ENCODE results near the gene AFF2. TPM values are rescaled to one million over a fixed set of nuclear protein-coding genes. Genes with fewer than 3 reads are reported as not detected.

The AFF2 gene
- polyA plus RNA-seq, 5 donors = 3.4 to 5.9 (median 3.9) TPM

GRCh38 chrX:148928811-148929210 lies 428.4 kb downstream of the AFF2 start:
- DNase-seq = no peak

DNA sequence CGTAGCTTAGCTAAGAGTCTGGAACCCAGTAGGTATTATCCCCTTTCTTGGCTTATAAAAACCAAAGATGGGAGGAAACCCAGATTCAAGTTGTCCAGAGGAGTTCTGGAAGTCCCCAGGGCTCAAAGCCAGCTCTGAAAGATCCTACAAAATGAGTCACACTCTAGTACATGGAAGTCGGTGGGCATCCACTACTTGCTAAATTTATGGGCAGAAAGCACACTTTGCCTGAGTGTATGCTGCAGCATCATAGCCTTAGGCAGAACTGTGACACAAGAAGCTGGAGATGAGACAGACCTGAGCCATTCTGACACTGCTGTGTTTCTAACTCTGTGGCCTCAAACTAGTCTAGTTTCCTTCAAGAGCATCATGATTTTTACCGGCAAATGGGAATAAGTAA lies 429.3 kb downstream of the AFF2 start:
- DNase-seq = no peak

DNA sequence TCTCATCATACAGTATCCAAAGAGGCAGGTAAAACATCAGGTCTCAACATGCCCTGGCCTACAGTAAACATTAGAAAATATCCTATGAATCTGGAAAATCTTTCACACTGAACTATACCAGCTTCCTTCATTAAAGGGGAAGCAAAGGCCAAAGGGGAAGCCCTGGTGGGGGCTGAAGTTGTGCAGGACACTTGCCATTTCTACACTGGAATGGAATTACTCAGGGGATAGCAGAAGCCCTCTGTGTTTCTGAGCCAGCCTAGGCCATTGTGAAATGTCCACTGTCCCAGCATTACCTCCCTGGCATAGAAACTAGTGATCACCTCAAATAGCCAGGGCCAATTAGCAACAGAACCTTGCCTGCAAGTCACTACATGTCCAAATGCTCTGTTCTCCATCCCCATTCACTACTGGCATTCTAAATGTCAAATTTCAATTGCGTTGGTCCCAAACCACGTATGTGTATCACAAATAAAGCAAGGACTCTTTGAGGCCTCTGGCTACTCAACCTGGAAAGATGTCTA lies 429.9 kb downstream of the AFF2 start:
- DNase-seq = no peak

GRCh38 chrX:148933881-148934280 lies 433.5 kb downstream of the AFF2 start:
- no peak for DNase-seq

- no peak for DNase-seq
These were observed 437.9 kb downstream of the AFF2 start for GRCh38 chrX:148938348-148938747.

- no peak for DNase-seq
These were observed 440.1 kb downstream of the AFF2 start for GRCh38 chrX:148940411-148940996.

GRCh38 chrX:148942754-148943153 lies 442.3 kb downstream of the AFF2 start:
- DNase-seq = no peak

- no peak for DNase-seq
These were observed 447.1 kb downstream of the AFF2 start for GRCh38 chrX:148947399-148947975.

- no peak for DNase-seq
These were observed 455.9 kb downstream of the AFF2 start for GRCh38 chrX:148956352-148956751.

- no peak for DNase-seq
These were observed 458.5 kb downstream of the AFF2 start for GRCh38 chrX:148958901-148959300.

GRCh38 chrX:148960060-148960459 lies 459.6 kb downstream of the AFF2 start:
- DNase-seq = no peak

GRCh38 chrX:148961985-148962384 lies 461.6 kb downstream of the AFF2 start:
- DNase-seq = no peak

DNA sequence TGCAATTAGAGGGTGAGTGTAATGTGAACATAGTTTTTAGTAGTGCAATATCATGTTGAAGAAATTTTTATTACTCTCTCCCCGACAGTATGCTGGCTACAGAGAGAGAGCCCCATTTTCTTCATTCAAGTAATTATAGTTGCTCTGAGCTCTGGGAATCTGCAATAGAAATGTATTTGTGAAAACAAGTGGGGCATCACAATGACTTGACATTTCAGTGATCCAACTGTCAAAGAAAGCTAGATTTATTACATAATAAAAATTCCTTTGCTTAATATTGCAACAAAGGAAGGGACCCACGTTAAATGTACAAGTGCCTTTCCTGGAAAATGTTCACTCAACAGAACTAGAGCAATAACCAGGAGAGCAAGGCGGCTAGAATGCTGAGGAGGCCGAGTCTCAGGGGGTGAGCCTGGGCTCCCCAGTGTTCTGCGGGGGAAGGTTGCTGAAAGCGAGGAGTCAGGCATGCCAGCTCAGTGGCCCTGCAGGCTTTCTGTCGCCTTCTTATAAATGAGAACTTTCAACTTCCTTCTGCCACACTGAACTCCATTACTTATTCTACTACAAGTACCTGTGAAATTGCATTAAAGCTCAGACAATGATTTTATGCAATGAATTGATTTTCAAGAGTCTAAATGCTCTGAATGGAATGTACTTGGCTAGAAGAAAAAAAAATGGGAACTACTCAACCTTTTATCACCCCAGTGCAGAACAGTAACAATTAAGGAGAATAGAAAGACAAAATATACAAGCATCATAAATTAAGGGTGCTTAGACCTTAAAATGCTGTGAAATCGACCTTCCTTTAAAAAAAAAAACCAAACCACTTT lies 476.4 kb downstream of the AFF2 start:
- no peak for DNase-seq

GRCh38 chrX:148979786-148980185 lies 479.4 kb downstream of the AFF2 start:
- DNase-seq = no peak

- no peak for DNase-seq
These were observed 483.8 kb downstream of the AFF2 start for GRCh38 chrX:148984238-148984637.

- no peak for DNase-seq
These were observed 491.1 kb downstream of the AFF2 start for GRCh38 chrX:148991502-148991901.

DNA sequence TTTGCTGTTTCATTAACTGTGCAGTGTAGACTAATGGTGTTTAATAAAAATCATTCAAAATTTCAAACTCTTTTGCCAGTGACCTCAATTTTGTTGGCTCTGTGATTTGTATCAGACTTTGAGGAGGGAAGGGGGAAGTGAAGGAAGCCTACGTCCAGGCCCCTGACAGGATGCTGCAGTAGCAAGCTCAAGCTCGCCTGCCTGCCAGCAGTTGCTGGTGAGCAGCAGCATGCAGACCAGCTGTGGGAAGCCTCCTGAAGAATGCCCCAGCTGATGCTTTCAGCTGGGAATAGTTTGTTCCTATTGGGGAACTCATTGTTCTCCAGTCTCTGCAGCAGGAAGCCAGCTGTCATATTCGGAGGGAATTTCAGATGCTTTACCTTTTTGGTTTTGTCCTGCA lies 495.2 kb downstream of the AFF2 start:
- no peak for DNase-seq

- no peak for DNase-seq
These were observed 501.9 kb downstream of the AFF2 start for GRCh38 chrX:149002320-149002719.

DNA sequence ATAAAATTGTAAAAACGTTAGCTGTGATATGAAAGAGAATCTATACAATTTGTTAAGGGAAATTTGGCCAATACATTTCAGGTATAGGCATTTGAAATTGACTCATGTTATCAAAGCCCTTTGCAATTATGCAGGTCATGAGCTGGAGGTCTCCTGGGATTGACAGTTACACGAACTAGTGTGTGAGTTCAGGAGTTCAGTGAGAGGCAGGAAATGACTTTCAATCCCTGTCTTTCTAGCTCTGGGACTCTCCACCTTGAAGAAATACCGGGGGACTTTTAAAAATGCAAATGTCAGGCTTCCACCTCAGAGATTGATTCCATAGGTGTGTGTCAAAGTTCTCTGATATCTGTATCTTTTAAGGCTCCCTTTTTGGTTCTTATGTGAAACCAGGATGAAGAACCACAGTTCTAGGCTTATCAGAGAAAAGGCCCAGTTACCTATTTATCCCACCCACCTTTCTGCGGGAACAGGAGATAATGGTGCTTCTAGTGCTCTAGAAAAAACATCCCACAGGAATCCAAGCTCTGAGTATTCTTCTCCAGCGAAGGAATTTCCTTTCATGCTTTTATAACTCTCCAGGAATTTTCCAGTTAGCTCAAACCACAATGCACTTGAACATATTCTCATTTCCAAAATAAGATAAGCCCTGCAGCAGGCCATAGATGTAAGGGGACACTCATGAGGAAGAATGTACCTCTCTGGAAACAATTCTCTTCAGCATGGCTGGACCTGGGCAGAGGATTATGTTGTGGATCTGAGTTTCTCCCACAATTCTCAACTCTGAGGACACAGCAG lies 503.6 kb downstream of the AFF2 start:
- no peak for DNase-seq

DNA sequence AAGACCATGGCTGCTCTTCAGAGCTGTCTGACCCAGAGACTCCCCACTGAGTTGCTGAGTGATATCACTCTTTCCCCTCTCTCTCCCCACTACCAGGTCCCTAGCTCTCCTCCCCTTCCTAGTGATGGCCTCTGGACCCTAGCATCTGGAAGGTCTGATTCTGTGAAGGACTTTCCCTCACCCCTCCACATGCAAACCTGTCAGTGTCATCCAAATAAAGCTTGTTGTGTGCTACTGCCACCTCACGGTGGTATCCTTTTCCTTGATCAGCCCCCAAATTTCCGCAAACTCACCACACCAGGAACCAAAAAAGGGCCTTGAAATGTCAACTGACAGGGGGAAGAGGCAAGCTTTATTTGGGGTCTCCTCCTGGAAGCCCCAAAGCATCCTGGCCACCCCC lies 504.5 kb downstream of the AFF2 start:
- no peak for DNase-seq

GRCh38 chrX:149006235-149006634 lies 505.8 kb downstream of the AFF2 start:
- no peak for DNase-seq

DNA sequence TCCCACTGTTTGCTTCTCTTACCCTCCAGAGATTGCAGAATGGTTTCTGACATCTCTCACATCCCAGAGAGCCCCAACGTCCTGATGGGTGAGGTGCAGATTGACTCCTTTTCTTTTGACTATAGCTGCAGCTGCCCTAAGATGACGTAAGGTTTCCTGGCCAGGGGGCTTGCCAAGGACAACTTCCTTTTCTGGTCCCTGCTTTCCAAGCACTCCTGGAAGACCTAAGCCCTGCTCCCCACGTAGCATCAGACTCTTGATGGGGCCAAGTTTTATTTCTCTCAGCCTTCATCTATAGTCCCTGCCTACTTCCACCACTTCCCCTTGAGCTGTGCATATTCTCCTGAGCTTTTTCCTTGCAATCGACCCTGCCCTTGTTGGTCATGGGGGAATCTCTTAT lies 507.0 kb downstream of the AFF2 start:
- no peak for DNase-seq

Measured in right lung (tissue), 5 donors.